ENCODE results near the gene PCK2.

Gene PCK2

DNA sequence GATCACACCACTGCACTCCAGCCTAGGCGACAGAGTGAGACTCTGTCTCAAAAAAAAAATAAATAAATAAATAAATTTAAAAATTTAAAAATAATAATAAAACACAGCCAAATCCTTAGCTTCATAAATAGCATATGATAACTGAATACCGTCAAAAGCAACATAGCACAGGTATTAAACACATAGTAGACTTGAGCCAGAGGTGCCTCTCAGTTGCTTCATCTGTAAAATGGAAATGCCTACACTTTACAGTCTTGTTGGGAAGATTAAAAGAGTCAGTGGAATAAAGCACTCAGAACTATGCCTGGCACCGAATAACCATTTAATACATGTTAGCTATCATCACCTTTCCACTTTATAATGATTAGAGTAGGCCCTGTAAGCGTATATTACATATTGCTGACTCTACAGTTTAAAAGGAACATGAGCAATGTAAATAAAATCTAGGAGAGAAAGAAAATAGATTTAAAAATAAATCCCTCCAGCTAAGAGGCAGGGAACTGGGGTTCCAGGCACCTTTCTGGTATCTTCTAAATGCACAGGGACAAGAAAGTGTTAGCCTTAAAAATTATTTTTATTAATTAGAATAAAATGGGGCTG, 12.7 kb downstream of the PCK2 start:
- Histone ChIP-seq H3K27ac (no peak overlapping the region), H3K4me3 (no peak overlapping the region)
- DNase-seq (ENCODE audit: low spot score) = no peak
- no peak for TF ChIP-seq CTCF (IDR thresholded peaks at IDR 0.05)

GRCh38 chr14:24108336-24108874, 14.3 kb downstream of the PCK2 start:
- H3K27ac ChIP-seq = peak overlapping the region in 1 of 2 donors; percentile 30
- no peak for TF ChIP-seq CTCF (IDR thresholded peaks at IDR 0.05)
- no peak overlapping the region for H3K4me3 ChIP-seq
- DNase-seq (ENCODE audit: low spot score) = no peak

GRCh38 chr14:24110060-24110459, 15.9 kb downstream of the PCK2 start:
- no peak for DNase-seq (ENCODE audit: low spot score)
- H3K27ac ChIP-seq = no peak overlapping the region
- no peak overlapping the region for H3K4me3 ChIP-seq
- no peak for TF ChIP-seq CTCF (IDR thresholded peaks at IDR 0.05)

DNA sequence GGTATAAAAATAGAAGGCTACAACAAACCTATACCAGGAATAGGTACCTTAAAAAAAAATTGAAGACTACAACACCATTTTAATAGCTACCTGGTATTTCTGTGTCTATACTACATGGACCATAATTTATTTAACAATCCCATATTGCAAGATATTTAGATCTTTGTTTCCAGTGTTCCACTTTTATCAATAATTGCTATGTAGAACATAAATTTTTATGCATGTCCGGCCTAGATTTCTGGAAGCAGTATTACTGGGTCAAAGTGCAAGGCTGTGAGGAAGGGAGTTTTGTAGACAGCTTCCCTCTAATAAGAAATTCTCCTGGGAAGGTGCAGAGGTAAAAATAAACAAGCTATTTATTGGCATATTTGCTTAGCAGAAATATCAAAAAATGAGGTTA, 16.4 kb downstream of the PCK2 start:
- Histone ChIP-seq H3K4me3 (no peak overlapping the region), H3K27ac (no peak overlapping the region)
- no peak for TF ChIP-seq CTCF (IDR thresholded peaks at IDR 0.05)
- DNase-seq (ENCODE audit: low spot score) = no peak

GRCh38 chr14:24113379-24113800, 19.3 kb downstream of the PCK2 start:
- no peak for DNase-seq (ENCODE audit: low spot score)
- peak overlapping the region; percentile 96 to 98 for H3K27ac ChIP-seq

GRCh38 chr14:24113801-24114531, 19.9 kb downstream of the PCK2 start:
- peak overlapping the region; percentile 96 to 98 for H3K27ac ChIP-seq
- no peak for TF ChIP-seq CTCF (IDR thresholded peaks at IDR 0.05)
- peak overlapping the region; percentile 82 for H3K4me3 ChIP-seq
- DNase-seq (ENCODE audit: low spot score) = peak; percentile 96

More at GRCh38 chr14:24113379-24113800, 19.3 kb downstream of the PCK2 start:
- TF ChIP-seq CTCF (IDR thresholded peaks at IDR 0.05) = no peak
- peak overlapping the region; percentile 82 for H3K4me3 ChIP-seq

Measured in coronary artery (tissue), 2 donors.